Stimulated activated effector memory CD8-positive, alpha-beta T cell treated with anti-CD3 and anti-CD28 coated beads, Interleukin-12 subunit alpha, Interleukin-12 subunit beta, amount 100 ng/mL, for 72 hours (primary cell): ENCODE data around the gene CCR1.
"Not testable (repeated sequence)": the region's sequence is repeated elsewhere in the genome, so short reads cannot be mapped to it uniquely, and the experiment has no call there.

Experiments
- ATAC-seq: fragments of 150-1000 bp; cut with Tn5 transposase; 2 replicates; pipeline ENCODE4 v1.10.0; 2021
- DNase-seq, 2 donors: peaks; one replicate each; pipeline ENCODE4 v3.0.0; 2021 to 2022; ENCODE audit warnings: low spot score in 2 of 2
- H3K27ac Mint-ChIP-seq: one replicate; pipeline ENCODE4 v1.8.0; 2022; ENCODE audit warnings: mild to moderate bottlenecking, mixed read lengths
- H3K36me3 Mint-ChIP-seq: one replicate; pipeline ENCODE4 v1.8.0; 2022; ENCODE audit warnings: mild to moderate bottlenecking, mixed read lengths
- H3K4me1 Mint-ChIP-seq: one replicate; pipeline ENCODE4 v1.8.0; 2022; ENCODE audit warnings: mixed read lengths
- H3K4me3 Mint-ChIP-seq: one replicate; pipeline ENCODE4 v1.8.0; 2022; ENCODE audit warnings: mild to moderate bottlenecking, mixed read lengths
- H3K9me3 Mint-ChIP-seq: one replicate; pipeline ENCODE4 v1.8.0; 2022; ENCODE audit warnings: mixed read lengths

The CCR1 gene

GRCh38 chr3:46221938-46222337 lies 13.8 kb upstream of the CCR1 start:
- Mint-ChIP-seq H3K4me1 (peaks cover 30% of the 10 kb centered on the region), H3K4me3 (no peak overlapping the region), H3K9me3 (peaks cover 9% of the 10 kb centered on the region), H3K36me3 (no peaks in the 10 kb centered on the region), H3K27ac (no peak overlapping the region)
- ATAC-seq: no peak
- DNase-seq: no peak

GRCh38 chr3:46221391-46221790 lies 13.3 kb upstream of the CCR1 start:
- Mint-ChIP-seq H3K27ac (no peak overlapping the region), H3K4me3 (no peak overlapping the region), H3K36me3 (no peaks in the 10 kb centered on the region), H3K9me3 (peaks cover 6% of the 10 kb centered on the region), H3K4me1 (peaks cover 33% of the 10 kb centered on the region)
- ATAC-seq (no peak), DNase-seq (no peak)

GRCh38 chr3:46218196-46218709 lies 10.1 kb upstream of the CCR1 start:
- Mint-ChIP-seq H3K27ac (no peak overlapping the region), H3K36me3 (no peaks in the 10 kb centered on the region), H3K4me1 (peaks cover 27% of the 10 kb centered on the region), H3K4me3 (no peak overlapping the region), H3K9me3 (peaks cover 3% of the 10 kb centered on the region)
- DNase-seq: no peak
- no peak for ATAC-seq

- no peak for ATAC-seq
Measured at GRCh38 chr3:46215810-46216414, 7.8 kb upstream of the CCR1 start.

GRCh38 chr3:46214751-46215352 lies 6.7 kb upstream of the CCR1 start:
- Mint-ChIP-seq H3K27ac (no peak overlapping the region), H3K4me3 (no peak overlapping the region), H3K4me1 (peaks cover 26% of the 10 kb centered on the region), H3K9me3 (peaks cover 3% of the 10 kb centered on the region), H3K36me3 (no peaks in the 10 kb centered on the region)
- no peak for ATAC-seq
- peak in 1 of 2 donors; percentile 61 for DNase-seq

More at GRCh38 chr3:46215810-46216414, 7.8 kb upstream of the CCR1 start:
- Mint-ChIP-seq H3K9me3 (peaks cover 3% of the 10 kb centered on the region), H3K27ac (no peak overlapping the region), H3K36me3 (no peaks in the 10 kb centered on the region), H3K4me3 (no peak overlapping the region), H3K4me1 (peaks cover 18% of the 10 kb centered on the region)
- no peak for DNase-seq

GRCh38 chr3:46213201-46213600 lies 5.1 kb upstream of the CCR1 start:
- ATAC-seq (peak; percentile 70), DNase-seq (peak in 1 of 2 donors; percentile 51)
- H3K9me3 Mint-ChIP-seq: no peaks in the 10 kb centered on the region
- H3K27ac Mint-ChIP-seq: no peak overlapping the region
- peaks cover 37% of the 10 kb centered on the region for H3K4me1 Mint-ChIP-seq
- H3K4me3 Mint-ChIP-seq: no peak overlapping the region
- H3K36me3 Mint-ChIP-seq: peaks cover 4% of the 10 kb centered on the region

- peaks cover 8% of the 10 kb centered on the region for H3K36me3 Mint-ChIP-seq
- peaks cover 38% of the 10 kb centered on the region for H3K4me1 Mint-ChIP-seq
- no peak for ATAC-seq
- peak in 1 of 2 donors; percentile 41 for DNase-seq
- H3K4me3 Mint-ChIP-seq: no peak overlapping the region
- H3K9me3 Mint-ChIP-seq: no peaks in the 10 kb centered on the region
- no peak overlapping the region for H3K27ac Mint-ChIP-seq
Measured at GRCh38 chr3:46212101-46212500, 4.0 kb upstream of the CCR1 start.

GRCh38 chr3:46209746-46210470 lies 1.8 kb upstream of the CCR1 start:
- peak overlapping the region; percentile 91 for H3K27ac Mint-ChIP-seq
- no peak for ATAC-seq
- no peak overlapping the region for H3K4me3 Mint-ChIP-seq
- no peaks in the 10 kb centered on the region for H3K9me3 Mint-ChIP-seq
- DNase-seq: no peak
- H3K36me3 Mint-ChIP-seq: peaks cover 8% of the 10 kb centered on the region
- peaks cover 56% of the 10 kb centered on the region for H3K4me1 Mint-ChIP-seq

- Mint-ChIP-seq H3K4me3 (peak overlapping the region; percentile 64), H3K27ac (peak overlapping the region; percentile 91)
Measured at GRCh38 chr3:46209053-46209452, 940 bp upstream of the CCR1 start.

GRCh38 chr3:46207514-46207913 lies 599 bp downstream of the CCR1 start:
- ATAC-seq, H3K9me3 Mint-ChIP-seq: not testable (repeated sequence)
- H3K36me3 Mint-ChIP-seq: peaks cover 25% of the 10 kb centered on the region
- peaks cover 76% of the 10 kb centered on the region for H3K4me1 Mint-ChIP-seq
- DNase-seq: peak in 1 of 2 donors; percentile 45
- peak overlapping the region; percentile 64 for H3K4me3 Mint-ChIP-seq
- H3K27ac Mint-ChIP-seq: peak overlapping the region; percentile 91

More at GRCh38 chr3:46209053-46209452, 940 bp upstream of the CCR1 start:
- Mint-ChIP-seq H3K9me3 (no peaks in the 10 kb centered on the region), H3K4me1 (peaks cover 64% of the 10 kb centered on the region), H3K36me3 (peaks cover 10% of the 10 kb centered on the region)
- DNase-seq: no peak
- ATAC-seq: peak; percentile 59

GRCh38 chr3:46206282-46207015 lies 1.7 kb downstream of the CCR1 start:
- Mint-ChIP-seq H3K4me3 (peak overlapping the region; percentile 64), H3K9me3 (no peaks in the 10 kb centered on the region), H3K4me1 (peaks cover 79% of the 10 kb centered on the region), H3K36me3 (peaks cover 36% of the 10 kb centered on the region), H3K27ac (peak overlapping the region; percentile 91)
- DNase-seq (peak in 1 of 2 donors; percentile 49), ATAC-seq (no peak)

- no peaks in the 10 kb centered on the region for H3K9me3 Mint-ChIP-seq
- peaks cover 40% of the 10 kb centered on the region for H3K36me3 Mint-ChIP-seq
- DNase-seq (peak in 1 of 2 donors; percentile 46), ATAC-seq (no peak)
- H3K4me1 Mint-ChIP-seq: peaks cover 81% of the 10 kb centered on the region
- peak overlapping the region; percentile 80 for H3K27ac Mint-ChIP-seq
- H3K4me3 Mint-ChIP-seq: peak overlapping the region; percentile 64
Measured at GRCh38 chr3:46205286-46205960, 2.7 kb downstream of the CCR1 start.

GRCh38 chr3:46203681-46204080 lies 4.4 kb downstream of the CCR1 start:
- Mint-ChIP-seq H3K4me1 (peaks cover 68% of the 10 kb centered on the region), H3K9me3 (no peaks in the 10 kb centered on the region), H3K27ac (peak overlapping the region; percentile 40), H3K4me3 (no peak overlapping the region), H3K36me3 (peaks cover 45% of the 10 kb centered on the region)
- no peak for ATAC-seq
- no peak for DNase-seq

- Mint-ChIP-seq H3K9me3 (peaks cover 5% of the 10 kb centered on the region), H3K4me3 (no peak overlapping the region), H3K36me3 (peaks cover 37% of the 10 kb centered on the region), H3K27ac (no peak overlapping the region), H3K4me1 (peaks cover 57% of the 10 kb centered on the region)
- no peak for ATAC-seq
- no peak for DNase-seq
Measured at GRCh38 chr3:46202535-46202934, 5.6 kb downstream of the CCR1 start.
